ENCODE measurements around the gene SSH2.
"Not testable (repeated sequence)": the region's sequence is repeated elsewhere in the genome, so short reads cannot be mapped to it uniquely, and the experiment has no call there.

SSH2 gene

DNA sequence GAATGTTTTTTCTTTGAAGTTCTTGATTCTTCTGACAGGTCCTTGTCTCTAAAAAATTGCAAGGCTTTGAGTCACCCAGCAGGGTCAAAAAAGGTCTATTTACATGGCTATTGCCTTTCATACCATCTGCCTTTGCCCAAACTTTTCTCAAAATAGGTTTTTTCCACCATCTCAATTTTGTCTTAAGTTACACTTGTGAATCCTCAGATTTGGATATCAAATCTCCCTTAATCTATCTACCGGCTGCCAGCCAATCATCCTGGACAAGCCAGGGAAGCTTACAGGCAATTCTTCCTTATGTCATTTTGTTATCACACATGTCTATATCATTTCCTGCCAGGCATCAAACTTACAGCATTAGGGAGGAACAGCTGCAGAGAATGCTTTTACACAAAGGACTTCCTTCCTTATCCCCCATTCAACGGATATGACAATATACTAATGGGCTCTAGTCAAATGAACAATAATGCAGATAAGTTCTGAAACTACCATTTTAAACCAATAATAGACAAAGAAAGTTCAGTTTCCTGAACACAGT, 203.2 kb downstream of the SSH2 start:
- peak; percentile 39 for DNase-seq

DNA sequence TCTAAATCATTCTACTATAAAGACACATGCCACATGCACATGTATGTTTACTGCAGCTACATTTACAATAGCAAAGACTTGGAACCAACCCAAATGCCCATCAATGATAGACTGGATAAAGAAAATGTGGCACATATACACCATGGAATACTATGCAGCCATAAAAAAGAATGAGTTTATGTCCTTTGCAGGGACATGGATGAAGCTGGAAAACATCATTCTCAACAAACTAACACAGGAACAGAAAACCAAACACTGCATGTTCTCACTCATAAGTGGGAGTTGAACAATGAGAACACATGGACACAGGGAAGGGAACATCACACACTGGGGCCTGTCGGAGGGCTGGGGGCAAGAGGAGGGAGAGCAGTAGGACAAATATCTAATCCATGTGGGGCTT, 204.6 kb downstream of the SSH2 start:
- DNase-seq: not testable (repeated sequence)

DNA sequence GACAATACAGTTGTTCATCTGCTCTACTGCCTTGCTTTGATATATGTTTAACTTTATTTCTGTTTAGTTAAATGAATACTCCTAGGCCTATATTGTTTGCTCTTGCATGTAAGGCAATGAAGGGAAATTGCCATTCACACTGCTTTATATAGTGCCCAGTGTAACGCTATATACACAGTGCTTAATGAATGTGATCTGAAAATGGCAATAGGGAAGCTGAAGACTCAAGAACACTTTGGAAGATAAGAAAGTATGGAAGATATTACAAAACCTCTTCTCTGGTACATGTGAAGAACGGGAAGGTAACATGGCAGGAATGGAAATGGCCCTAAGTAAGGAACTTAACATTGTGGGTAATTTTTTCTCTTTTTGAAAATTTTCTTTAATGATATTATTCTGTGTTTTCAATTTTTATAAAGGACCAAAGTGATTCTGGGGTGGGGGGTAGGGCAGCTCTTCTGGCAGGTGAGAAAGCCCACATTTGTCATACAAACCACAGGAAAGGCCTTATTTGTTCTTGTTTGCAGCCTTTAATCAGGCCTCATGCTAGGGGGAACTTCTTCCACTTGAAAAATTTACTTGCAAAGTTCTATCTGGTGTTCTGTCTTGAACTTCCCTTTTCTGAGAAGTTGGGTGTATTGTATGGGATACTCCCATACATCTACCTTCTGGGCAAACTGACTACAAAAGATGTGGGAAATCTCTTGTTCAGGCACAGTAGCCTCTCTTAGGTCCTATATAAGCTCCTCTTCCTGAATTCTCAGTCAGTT, 206.6 kb downstream of the SSH2 start:
- no peak for DNase-seq

DNA sequence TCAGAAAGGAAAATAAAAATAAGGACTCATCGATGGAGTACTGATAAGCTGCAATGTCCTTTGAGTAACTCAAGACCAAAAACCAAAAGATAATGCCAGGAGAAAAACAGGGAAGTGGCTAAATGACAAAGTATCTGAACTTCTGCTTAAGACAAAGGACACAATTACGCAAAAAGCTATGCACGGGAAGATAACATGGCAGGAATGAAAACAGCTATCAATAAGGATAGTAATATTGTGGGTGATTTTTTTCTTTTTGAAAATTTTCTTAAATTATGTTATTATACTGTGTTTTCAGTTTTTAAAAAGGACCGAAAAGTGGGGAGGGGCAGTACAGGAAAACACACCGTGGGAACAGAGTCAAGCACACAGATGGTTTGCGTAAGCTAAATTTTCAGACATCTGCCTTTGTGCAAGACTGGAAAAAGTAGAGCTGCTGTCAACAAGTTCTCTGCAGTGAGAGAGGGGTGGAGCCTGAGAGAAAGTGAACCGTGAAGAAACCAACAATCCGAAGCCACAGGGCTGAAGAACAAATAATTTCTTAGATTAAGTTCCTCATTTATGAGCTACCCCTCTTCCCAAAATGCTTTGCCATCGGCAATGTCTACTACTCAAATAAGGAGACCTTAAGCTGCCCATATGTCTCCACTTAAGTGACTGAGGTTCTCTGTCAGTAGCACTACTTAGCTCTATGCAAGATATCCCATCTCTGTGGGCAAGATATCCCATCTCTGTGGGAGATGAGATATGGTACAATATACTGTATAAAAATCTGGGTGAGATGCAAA, 207.4 kb downstream of the SSH2 start:
- DNase-seq: no peak

DNA sequence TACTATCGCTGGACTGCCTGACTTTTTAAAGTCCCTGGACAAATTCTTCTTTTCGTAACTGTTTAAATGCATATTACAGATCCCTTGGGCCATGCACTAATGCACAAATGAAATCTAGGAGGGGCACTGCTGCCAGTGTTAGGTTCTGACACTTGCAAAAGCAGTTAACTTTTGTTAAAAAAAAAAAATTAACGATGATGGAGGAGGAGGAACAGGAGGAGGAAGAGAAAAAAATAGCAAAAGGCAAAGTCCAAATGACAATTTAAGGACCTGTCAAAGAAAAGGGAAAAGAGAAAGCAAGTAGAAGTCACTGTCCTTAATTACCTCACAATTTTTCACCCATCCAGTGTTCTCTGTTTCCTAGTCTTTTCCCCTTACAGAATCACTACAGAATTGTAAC, 209.5 kb downstream of the SSH2 start:
- DNase-seq: no peak

DNA sequence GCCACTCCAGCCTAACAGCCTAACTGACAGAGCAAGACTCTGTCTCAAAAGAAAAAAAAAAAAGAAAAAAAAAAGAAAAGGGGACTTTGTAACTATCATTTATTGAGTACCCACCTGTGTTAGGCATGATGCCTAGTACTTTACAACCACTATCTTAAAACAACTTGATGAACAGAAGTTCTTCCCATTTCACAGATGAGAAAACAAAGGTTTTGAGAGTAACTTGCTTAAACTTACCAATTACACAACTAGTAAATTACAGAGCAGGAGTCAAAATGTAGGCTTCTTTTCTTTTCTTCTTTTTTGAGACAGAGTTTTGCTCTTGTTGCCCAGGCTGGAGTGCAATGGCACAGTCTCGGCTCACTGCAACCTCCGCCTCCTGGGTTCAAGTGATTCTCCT, 210.6 kb downstream of the SSH2 start:
- DNase-seq: no peak

DNA sequence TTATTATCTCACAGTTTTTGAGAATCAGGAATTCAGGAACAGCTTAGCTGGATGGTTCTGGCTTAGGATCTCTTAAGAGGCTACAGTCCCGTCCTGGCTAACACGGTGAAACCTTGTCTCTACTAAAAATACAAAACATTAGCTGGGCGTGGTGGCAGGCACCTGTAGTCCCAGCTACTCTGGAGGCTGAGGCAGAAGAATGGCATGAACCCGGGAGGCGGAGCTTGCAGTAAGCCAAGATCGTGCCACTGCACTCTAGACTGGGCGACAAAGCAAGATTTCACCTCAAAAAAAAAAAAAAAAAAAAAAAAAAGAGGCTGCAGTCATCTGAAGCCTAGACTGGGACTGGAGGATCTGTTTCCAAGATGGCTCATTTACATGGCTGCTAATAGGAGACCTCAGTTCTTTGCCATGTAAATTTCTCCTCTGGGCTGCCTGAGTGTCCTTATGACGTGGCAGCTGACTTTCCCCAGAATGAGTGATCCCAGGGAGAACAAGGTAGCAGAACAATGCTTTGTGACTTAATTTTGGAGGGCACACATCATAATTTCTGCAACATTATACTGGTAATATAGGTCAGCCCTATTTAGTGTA, 211.5 kb downstream of the SSH2 start:
- DNase-seq: no peak

DNA sequence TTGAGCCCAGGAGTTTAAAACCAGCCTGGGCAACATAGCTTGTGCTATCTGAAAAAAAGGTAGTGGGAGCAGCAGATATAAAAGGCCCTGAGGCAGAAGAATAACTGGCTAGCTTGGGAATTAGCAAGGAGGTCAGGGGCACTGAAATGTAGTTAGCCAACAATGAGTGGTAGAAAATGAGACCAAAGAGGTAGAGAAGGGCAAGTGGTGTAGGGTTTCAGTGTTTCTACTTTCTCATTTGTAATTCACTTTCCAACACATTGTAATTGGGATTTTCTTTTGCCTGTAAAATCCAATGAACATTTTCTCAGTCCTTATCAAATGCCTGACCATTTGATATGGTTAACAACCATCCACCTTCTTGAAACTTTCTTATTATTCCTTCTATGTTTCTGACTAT, 212.2 kb downstream of the SSH2 start:
- DNase-seq: no peak

DNA sequence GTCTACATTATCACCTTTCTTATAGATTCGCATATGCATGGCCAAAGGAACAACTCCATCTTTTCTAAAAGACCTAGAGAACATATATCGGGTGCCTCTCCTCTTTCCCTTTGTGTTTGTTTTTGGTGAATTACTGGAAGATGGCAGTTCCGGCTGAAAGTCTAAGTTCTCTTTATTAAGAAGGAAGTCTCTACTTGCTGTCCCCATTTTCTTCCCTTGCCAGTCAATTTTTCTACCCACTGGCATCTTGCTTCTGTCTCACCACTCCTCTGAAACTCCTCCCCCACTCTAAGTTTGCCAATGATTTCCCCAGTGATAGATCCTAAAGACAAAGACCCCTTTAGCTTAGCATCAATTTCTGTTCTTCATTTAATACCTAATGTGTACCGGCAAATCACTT, 213.5 kb downstream of the SSH2 start:
- DNase-seq: no peak

DNA sequence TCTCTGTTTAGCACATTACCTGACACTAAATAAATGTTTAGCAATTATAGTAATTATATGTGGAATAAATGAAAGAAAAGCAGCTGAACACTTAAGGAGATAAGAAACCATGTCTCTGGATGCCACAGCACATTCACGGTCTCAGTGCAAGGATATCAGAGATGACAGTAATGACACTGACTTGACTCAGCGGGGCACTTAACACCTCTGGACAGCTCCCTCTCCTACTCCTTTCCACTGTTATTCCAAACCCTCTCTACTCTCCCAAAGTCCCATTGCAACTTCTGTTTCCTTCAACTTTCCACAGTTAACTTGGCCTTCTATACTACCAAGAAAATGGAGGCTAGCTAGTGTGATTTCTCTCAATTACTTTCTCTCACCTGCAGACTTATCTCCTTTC, 214.3 kb downstream of the SSH2 start:
- no peak for DNase-seq

DNA sequence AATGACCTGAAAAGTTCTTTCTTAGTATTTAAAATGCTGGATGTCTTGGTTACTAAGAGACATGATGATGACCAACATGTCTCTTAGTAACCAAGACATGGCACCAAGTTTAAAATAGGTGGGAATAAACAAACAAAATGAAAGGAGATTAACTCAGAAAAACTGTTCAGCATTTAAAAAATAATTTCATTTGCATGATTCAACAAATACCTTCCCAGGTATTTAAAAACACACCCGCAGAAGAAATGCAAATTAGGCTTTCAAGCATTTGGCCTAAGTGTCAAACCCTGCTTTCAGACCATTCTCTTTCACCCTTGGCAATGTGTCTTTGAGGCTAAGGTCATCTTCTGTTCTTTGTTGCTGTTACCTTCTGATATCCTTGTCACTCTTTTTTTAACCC, 215.9 kb downstream of the SSH2 start:
- DNase-seq: no peak

DNA sequence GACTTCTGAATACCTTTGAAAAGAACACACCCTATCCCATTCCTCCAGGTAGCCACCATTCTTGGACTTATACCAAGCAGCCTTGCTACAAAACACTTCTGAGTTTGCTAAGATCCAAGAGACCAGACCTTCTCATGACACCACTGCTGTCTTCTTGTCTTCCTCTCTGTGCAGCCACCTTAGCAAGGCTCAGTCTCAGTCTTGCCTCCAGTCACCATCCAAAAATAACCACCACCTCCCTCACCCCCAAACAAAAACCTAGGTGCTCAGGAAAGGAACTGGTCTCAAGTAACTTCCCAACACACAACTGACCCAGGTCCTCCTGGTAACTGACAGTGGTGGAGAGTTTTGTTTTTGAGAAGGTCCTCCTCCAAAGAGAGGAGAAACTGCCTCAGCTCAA, 216.4 kb downstream of the SSH2 start:
- DNase-seq: no peak

DNA sequence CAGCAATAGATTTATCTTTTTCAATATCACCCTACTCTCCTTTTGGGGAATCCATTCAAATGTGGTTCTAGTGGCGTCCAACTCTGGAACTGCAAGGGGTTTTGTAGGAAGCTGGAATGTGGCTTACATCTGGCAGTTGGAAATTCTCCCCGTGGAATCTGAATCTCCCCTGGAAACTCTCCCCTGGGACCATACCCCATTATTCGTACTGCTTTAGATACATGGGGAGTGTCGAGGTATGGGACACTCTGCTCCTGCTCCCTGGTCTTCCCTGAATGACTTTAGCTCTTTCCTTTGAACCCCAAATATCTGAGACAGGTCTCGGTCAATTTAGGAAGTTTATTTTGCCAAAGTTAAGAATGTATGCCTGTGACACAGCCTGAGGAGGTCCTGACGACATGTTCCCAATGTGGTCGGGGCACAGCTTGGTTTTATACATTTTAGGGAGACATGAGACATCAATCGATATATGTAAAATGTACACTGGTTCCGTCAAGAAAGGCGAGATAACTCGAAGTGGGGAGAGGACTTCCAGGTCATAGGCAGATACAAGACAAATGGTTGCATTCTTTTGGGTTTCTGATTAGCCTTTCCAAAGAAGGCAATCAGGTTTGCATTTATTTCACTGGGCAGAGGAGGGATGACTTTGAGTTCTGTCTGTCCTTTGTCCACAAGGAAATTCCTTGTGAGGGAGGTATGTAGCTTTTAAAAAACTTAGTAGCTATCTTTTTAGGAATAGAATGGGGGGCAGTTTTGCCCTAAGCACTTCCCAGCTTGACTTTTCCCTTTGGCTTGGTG, 218.2 kb downstream of the SSH2 start:
- DNase-seq: no peak

DNA sequence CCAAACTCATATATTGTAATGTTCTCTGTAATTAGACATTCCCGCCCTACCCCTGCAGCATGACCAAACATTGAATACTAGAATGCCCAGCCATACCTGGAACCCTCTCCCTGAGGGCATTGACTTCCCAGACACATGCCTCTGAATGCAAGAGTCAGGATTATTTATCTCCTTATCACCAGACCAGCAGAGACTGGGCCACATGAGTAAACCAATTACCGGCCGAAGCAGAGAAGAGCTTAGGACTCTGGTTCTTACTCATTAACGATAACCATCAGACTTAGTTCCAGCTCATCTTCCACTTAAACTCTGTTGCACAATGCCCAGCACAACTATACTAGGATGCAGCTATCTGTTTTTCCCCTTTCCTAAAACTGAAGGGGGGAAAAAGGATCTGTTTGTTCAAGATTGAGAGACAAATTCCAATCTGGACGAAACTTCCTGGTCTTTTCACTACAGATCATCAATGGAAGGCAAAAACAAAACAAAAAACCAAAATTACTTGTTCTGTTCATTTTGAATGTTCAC, 219.1 kb downstream of the SSH2 start:
- DNase-seq: no peak

DNA sequence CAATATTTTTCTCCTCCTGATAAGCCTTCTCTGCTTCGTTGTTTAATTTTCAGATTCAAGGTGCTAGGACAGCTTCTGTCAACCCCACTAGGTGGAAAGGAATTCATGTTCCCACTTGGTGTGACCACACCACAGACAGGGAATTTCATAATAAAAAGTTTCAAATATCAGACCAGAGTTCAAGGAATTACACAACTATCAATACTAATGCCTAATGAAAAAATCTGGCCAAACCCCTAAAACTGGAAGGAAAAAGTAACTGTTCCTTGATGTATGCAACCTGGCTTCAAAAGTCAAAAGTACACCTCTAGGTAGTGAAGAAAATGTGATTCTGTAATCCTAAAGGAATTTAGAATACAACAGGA, 219.5 kb downstream of the SSH2 start:
- DNase-seq: no peak

DNA sequence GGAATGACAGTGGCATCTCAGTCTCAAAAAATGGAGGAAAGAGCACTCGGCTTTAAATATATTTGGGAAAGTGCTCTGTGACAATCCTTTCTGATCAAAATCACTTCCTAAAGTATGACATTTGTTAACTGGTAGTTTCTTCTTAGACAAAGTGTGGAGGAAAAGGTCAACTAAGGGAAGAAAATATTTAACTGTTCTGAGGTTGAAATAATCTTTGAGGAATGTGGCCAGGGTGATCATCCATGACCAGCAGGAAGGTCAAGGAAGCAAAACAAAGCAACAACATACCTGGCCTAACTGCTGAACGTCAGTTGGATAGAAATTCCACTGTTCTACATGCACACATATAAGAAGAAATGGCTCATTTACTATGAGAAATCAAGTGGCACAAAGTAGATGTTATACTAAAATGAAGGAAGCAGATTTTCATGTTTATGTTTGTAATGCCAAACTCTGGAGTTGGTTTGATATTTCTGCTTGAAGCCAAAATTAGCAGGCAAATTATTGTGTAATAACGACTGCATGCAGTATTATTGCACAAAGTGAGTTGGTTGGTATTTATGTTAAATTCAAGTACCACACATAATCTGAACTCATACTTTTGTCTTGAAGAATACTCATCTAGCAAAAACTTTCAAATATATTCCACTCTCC, 220.0 kb downstream of the SSH2 start:
- no peak for DNase-seq

DNA sequence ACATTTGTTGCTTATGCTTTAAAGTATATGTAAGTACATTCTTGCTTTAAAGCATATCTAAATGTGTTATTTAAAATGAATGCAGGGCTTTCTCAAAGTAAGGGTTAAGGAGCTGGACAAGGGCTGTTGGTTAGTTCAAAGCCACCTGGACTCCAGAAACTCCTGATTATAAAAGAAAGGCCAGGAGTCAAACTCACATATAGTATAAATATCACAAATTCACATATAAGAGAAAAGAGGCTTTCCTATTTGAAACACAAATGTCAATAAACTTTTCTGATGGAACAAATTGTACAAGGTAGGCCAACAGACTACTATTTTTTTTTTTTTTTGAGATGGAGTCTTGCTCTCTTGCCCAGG, 222.8 kb downstream of the SSH2 start:
- DNase-seq: no peak

DNA sequence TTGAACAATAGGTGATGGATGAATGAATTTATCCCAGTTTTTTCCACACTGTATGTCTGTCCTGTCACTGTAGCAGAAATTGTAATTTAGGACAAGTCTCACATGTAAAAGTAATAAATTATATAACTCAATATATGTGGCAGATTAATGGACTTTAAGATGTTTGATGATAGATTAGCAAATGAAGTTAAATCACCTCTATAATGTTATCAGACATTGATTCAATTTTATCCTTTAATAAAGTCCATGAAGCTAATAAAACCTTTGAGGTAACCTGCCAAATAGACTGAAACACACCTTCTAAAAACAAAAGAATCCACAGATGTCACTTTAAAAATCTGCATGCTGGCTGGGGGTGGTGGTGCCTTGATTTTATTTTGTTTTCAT, 224.0 kb downstream of the SSH2 start:
- DNase-seq: no peak

DNA sequence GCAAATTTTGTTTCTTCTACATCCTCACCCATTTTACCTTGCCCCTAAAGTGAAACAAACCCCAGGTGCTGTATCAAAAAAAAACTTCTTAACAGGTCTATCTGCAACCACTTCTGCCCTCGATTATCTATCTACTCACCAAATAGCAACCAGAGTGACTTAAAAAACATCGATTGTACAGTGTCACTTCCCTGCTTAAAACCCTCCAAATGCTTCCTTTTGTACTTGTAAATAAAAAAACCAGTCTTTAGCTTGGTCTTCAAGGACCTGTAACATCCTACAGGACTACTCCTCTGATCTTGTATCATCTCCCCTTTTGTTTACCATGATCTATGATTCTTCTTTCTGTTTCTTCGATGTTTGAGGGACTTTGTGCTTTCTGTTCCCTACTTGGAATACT, 224.6 kb downstream of the SSH2 start:
- DNase-seq: no peak

DNA sequence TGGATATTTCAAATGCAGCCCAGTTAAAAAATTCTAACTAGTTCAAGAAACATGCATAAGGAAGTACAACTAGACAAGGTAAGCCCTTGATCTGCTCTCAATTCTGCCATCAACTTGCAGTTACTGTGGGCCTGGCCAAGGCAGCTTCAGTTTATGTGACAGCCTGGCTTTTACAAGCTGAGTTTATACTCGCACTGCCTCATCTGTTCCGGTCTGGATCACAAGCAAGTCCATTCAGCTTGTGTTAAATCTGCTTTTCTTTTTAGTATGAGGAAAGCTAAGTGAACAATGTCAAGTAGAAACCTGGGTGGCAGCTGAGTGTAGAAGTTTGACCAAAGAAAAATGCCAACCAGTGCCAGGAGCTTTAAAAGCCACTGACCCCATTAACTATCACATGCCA, 230.7 kb downstream of the SSH2 start:
- no peak for DNase-seq

DNA sequence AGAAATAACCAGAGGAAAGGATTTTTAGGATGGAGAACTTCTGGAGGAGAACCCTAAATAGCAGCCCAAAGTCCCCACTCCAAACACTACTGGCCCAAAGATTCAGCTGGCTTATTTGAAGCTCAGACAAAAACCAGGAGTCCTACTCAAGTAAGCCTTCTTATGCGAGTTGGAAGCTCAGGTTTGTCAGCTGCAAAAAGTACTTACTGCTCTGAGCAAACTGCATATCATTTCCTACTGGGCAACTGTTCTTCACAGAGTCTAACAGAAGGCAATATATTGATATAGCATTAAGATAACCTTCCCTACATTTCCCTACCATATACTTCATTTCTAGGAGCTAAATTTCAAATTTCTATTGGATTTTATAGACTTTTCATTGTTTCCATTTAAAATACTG, 231.2 kb downstream of the SSH2 start:
- DNase-seq: no peak

DNA sequence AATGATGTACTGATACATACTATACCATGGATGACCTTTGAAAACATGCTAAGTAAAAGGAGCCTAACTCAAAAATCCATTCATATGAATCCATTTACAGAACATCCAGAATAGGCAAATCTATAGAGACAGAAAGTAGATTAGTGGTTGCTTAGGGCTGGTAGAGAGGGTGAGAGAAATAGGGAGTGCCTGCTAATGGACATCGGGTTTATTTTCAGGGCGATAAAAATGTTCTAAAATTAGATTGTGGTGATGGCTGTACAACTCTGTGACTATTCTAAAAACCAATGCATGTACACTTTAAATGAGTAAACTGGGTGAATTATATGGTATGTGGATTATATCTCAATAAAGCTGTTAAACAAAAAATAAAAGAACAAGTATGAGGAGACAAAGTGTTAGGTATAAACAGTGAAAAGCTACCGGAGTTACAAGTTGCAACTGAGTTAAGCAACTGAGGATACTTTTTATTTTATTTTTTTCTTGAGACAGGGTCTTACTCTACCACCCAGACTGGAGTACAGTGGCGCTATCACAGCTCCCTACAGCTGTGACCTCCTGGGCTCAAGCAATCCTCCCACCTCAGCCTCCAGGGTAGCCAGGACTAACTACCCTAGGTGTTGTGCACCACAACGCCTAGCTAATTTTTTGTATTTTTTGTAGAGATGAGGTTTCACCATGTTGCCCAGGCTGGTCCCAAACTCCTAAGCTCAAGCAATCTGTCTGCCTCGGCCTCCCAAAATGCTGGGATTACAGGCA, 231.8 kb downstream of the SSH2 start:
- DNase-seq: no peak
